ENCODE data around the gene TXNDC5.
"Not testable (repeated sequence)": the region's sequence is repeated elsewhere in the genome, so short reads cannot be mapped to it uniquely, and the experiment has no call there.

TXNDC5 gene

DNA sequence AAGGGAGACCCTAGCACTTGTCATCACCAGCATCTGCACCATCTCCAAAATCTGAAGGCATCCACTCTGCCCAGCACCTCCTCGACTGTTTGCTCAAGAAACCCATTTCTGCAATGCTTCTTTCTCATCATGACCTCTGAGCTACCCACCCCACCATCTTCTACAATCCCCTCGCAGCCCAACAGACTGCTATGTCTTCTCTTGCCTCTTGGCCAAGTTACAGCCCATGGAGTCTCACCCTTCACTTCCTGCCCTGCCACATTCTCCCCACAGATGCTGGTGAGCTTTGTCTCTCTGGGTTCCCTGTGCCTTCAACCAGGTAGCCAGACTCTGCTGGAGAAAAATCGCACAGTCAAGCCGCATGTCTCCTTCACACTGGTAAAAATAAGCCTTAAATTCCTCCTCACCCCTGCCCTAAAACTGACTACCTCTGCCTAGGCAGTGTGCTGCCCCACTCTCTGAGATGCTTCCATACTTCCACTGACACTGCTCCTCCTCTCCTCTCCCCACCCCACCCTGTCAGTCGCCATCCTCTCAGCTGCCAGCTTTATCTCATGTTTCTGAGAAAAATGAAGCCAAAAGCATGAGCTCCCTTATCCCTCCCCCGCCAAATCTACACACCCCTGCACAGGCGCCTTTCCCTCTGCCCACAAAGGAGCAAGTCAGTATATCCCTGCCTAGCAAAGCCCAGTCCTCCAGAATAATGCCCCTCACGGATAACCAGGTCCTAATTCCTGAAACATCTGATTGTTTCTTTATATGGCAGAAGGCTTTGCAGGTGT is 2.3 kb upstream of the TXNDC5 start:
- no peak for DNase-seq

DNA sequence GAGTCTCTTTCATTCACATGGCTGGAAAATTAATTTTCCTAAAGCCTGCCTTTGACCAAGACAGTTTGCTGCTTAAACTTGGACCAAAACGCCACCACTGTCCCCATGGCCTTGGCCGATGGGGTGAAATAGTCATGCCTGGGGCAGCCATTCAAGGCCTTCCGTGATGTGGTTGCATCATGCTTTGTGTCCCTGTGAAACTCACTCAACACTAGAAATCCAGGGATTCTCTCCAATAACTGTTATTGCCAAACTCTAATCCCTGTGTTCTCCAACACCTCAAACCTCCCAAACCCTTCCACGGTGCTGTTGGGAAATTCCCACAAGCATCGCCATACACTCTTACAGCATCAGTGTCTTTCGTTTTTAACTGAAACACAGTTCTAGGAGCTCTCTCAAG is 1.4 kb upstream of the TXNDC5 start:
- DNase-seq, result no peak

DNA sequence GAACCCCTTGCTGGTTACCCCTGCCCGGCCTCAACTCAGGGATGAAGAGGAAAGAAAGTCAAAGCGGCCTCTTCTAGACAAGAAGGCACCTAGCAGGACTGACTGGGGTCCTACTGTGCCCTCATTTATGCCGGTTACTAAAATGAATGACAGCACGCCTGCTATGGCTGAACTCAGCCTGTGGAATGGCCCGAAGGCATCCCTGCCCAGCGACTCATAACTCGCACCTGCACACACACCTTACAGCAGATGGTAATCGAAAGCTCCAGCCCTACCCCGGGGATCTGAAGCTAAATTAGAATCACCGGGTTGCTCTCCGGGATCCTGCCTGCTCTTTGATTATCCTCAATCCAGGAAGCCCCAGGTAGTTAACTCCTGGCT is 747 bp upstream of the TXNDC5 start:
- DNase-seq, result peak; percentile 52

DNA sequence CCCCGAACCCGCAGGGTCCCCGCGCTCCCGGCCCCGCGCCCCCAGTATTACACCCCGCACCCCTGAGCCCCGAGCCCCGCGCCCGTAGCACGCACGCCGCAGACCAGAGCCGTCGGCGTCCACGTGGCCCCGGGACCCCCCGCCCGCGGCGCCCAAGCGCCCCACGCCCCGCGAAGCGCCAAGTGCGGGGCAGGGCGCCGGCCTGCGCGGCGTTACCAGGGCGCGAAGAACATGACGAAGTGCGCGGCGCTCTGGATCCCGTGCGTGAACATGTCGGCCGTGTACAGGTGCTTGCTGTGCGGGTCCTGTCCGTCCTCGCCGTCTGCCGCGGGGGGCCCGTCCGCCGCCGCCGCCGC is 312 bp downstream of the TXNDC5 start:
- no peak for DNase-seq

DNA sequence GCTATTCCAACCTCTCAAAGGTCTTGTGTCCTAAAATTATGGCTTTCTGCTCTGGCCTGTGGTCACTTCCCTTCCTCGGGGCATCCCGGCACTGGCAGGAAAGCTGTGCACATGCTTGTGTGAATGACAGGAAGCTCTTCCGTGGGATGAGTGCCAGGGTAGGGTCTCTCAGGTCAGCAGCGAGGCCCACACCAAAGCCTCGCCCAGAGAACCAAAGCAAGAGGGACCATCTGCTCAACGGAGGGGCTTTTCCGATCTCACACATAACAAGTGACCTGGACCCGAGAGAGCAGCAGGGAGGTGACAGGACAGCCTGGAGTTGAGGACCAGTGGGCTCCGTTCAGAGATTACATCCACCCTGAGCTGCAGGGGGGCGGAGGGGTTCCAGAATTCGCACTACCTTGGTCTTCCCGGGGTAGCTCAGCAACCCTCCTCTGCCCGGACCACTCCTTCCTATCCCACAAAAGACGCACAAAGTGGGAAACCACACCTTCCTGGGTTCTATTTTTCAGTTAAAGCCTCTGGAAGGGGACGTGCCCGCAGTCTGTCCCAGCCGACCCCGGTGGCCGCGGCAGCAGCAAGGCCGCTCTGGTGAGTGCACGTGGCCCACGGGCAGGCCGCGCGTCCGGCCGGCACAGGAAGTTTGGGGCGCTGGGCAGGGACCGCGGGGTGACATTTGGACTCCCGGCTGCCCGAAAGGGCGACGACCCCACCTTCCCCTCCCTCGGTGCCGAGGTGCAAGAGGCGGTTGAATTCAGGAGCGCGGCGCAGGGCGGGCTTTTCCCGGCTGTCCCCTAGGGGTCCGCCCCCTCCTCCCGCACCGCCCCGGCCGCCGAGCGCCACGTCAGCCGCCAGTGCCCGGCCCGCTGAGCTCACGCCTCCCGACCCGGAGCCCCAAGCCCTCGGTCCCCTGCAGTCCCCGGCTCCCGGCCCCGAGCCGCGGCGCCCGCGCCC is 988 bp downstream of the TXNDC5 start:
- peak; percentile 31 for DNase-seq

DNA sequence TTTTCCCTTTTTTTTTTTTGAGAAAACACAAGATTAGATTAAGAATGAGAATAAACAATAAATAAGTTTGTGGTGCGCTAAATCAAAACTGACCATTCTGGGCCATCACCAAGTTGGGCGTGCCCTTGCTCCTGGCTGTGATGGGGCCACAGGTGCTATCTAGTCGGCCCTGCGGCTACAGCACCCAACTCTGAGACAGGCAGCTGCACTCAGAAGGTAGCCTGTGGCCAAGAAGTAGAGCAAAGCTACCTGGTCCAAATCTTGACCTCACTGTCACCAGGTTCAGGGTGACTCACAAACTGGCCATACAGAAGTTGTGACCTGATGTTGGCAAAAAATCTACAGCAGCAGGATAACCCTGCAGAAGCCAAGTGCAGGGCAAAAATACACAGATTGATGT is 3.4 kb downstream of the TXNDC5 start:
- no peak for DNase-seq

DNA sequence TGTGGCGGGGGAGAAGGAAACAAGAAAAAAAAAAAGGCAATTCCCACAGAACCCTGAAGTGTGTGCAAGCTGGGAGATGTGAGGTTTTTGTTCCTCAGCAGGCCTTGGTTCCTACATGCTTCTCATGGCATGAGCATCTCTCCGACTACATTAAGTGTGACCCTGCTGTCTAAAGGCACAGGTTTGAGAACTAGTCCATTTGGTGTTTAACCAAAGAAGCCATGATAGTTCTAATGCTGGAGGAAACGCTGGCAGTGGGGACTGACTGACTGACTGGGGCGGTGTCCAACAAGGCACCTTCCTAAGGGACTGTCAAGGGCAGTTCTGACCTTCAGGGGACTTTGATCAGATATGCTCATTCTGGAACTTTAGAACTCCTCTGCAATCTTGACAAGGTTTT is 3.8 kb downstream of the TXNDC5 start:
- no peak for DNase-seq

DNA sequence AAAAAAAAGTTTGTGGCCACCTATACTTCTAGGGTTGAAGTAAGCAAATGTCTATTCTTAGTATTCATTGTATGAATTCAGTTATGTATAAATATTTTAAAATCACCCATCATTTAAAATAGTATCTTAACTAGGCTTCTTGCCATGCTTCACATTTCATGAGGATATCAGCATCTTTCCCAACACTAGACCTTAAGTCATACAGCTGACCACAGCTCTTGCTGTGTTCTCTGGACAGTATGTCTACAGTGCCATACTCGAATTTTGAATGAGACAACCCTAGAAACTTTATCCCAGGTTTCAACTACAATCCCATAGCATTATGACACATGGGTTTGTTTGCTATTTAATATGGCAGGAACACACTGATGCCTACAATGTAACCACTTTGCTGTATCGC is 5.2 kb downstream of the TXNDC5 start:
- no peak for DNase-seq

DNA sequence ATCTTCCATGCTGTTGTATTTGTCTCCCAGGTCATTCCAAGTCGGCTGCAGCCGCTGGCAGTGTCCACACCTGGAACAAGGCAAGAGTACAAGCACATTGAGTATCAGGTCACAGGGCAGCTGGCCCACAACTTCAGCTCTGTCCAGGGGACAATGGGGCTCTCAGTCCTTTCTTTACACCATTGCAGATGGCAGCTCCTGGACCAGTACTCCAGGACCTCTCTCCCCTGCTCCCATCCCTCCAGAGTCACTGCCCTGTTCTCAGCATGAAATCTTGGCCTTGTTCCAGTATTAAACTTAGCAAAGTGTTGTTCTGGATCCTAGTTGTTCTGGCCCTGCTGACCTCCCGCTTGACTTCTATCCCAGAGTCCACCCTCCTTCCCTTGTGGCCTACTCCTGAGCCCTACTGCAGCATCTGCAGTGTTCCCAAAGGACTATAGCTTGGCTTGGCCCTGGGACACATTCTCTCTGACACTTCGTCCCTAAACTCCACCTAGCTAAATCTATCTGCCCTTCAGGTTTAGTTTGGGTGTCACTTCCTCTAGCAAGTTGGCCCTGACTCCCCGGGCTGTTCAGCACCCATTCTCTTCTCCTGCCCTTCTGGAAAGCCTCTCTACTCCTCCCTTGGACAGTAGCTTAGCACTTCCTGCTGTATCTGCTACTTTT is 5.8 kb downstream of the TXNDC5 start:
- DNase-seq, result no peak

DNA sequence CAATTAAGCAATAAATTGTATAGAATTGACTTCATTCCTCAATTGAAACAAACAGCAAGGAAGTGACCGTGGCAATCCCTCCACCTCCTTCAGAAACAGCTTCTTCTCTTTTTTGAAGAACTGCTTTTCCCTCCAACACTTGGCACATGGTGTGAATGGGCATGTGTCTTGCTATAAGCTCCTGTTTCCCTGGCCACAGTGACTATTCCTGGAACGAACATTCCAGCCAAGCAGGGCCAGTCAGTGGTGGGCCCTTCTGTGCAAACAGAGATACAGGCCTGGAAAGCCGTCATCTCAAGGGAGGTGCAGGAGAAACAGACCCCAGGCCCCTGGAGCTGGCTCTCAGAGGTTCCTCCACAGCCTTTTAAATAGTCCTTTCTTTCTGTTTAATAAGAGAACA is 6.9 kb downstream of the TXNDC5 start:
- no peak for DNase-seq

DNA sequence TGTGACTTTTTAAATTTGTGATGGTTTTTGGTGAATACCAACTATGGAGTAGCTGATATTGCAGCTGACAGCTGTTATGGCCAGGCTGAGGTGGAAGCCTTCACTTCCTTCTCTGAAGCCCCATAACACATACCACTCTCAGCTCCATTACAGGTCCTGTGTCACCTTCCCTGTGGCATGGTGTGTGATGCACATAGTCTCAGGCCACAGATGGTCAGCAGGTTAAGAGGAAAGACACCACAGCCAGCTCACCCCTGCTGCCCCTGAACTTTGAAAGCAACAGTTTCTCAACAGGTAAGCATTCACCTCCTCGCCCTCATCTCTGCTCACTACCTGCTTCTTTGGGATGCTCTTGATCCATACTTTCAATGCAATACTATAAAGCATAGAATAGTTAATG is 7.7 kb downstream of the TXNDC5 start:
- DNase-seq, result no peak

DNA sequence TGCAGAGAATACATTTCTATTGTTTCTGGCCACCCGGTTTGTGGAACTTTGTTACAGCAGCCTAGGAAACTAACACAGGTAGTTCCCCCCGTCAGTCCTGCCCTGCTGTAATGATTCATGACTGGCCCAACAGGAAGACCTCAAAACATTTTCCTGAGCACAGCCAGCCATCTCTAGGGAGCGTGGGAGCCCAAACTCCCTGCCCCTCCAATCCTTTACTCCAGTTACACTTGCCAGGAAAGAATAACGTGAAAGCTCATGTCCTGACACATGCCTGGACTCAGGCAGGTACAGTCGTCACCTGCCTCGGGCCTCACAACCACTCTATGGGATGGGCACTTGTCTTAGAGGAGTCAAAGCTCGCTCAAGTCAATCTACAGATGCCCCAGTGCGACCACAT is 8.4 kb downstream of the TXNDC5 start:
- no peak for DNase-seq

DNA sequence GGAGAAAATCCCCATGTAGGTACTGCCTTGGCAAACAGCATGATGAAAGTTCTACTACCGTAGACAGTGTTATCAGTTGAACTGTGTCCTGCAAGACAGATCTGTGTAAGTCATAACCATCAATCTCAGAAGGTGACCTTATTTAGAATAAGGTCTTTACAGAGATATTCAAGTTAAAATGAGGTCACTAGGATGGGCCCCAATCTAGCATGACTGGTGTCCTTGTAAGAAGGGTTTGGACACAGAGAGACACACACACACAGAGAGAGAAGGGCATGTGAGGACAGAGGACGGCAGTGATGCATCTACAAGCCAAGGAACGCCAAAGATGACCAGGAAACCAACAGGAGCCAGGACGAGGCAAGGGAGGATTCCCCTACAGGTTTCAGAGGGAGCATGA is 8.8 kb downstream of the TXNDC5 start:
- no peak for DNase-seq

DNA sequence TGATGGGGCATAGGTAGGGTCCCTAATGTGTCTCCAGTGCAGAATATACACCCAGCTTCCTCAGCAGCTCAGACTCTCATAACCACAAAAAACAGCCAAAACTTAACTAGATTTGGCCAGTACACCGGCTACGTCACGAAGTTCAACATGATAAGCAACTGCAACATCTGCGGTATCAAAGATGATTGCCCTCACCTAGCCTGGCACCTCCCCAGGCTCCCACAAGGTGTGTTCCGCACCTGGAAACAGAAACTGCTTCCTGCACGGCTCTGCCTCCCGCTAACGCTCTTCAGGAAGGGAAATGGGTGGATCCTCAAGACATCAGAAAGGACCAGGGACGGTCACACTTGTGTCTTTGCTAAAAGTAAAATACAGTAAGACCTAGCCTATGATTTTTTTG is 9.5 kb downstream of the TXNDC5 start:
- DNase-seq, result no peak

DNA sequence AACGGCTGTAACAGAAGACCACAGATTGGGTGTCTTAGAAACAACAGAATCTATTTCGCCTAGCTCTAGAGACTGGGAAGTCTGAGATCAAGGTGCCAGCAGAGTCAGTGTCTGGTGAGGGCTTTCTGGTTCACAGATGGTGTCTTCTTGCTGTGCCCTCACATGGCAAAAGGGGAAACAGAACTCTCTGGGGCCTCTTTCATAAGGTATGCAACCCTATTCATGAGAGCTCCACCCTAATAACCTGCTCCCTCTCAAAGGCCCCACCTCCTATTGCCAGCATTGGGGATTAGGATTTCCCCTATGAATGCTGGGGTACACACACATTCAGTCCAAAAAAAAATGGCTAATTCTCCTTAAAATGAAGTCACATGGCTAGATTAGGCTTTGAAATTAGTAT is 10.0 kb downstream of the TXNDC5 start:
- DNase-seq, result no peak

DNA sequence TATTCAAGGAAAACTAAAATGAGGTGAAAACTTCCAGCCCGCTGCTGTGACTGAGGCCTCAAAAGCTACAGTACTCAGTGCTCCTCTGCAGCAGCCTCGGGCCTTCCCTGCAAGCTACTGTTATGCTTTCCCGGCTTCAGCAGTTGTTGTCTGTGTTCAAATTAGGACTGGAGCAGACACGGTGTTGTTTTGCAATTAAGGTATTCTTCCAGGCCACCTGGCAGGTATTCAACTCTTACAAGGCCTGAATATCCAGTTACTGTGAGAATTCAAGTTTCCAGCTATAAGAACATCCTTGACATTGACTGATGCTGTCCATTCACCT is 10.7 kb downstream of the TXNDC5 start:
- no peak for DNase-seq

DNA sequence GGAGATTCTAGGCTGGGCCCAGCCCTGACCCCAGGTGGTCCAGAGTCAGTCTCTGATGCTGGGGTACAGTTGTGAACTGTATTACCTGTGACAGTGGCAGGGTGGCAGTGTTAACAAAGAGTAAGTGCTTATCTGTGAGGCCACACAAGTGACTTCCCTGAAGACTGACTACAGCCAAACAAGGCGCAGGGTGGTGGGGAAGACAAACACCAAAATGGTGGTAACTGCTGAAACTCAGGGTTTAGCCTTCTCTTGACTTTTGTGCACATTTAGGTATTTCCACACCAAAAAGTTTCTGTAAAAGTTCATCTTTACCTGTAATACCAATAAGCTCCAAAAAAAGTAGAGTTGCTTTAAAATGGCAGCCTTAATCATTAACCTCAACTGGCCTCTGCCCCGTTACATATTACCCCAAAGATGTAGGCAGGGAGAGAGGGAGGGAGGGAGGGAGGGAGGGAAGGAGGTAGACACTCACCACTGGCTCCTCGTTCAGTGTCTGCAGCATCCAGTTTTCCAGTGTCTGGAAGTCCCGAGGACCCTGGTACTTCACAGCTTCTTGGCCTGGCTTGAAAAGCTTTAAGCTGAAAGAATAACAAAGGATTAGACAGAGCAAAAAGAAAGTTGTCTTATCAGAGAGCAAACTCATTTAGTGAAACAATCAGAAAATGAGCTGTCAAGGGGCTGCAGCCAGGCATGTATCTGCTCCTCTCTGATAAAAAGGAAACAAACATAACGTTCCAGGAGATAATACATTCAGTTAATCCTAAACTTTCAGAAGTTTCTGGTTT is 11.3 kb downstream of the TXNDC5 start:
- DNase-seq, result no peak

DNA sequence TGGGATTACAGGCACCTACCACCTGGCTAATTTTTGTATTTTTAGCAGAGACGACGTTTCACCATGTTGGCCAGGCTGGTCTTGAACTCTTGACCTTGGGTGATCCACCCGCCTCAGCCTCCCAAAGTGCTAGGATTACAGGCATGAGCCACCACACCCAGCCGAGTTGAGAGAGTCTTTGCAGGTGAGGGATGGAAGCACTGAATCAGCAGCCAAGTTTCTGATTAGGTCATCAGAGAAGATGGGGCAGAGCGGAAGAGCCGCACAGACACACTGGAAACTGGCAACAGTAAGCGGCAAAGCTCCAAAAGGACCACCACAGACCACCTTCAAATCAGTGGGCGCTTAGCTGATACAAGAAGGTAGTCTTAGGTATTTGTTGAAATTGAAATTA is 12.4 kb downstream of the TXNDC5 start:
- DNase-seq, result not testable (repeated sequence)

DNA sequence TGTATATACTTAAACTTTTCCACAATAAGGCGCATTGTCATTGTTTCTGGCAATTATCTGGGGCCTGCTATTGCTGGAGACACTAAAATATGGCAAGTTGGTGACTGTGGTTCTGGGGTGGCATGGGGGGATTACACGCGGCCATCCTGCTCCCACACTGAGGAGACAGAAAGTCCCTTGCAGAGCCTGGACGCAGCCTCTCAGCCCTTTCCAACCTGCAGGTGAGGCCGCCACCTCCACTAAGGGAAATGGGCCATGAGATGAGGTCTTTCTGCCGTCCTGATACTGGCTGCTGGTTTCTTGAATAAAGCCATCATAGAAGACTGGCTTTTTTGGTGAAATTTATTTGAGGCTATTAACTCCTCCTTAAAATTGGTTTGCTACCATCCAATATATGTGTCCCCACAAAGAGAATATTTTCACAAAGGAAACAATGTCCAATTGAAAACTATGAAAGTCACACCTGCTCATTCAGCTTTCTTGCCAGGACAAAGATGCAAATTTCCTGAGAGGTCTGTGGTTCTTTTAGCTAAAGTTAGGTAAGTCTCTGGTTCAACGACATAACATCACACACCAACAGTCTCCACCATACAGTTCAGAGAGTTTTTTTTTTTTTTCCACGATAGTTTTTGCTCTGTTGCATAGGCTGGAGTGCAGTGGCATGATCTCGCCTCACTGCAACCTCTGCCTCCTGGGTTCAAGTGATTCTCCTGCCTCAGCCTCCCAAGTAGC is 13.0 kb downstream of the TXNDC5 start:
- no peak for DNase-seq

DNA sequence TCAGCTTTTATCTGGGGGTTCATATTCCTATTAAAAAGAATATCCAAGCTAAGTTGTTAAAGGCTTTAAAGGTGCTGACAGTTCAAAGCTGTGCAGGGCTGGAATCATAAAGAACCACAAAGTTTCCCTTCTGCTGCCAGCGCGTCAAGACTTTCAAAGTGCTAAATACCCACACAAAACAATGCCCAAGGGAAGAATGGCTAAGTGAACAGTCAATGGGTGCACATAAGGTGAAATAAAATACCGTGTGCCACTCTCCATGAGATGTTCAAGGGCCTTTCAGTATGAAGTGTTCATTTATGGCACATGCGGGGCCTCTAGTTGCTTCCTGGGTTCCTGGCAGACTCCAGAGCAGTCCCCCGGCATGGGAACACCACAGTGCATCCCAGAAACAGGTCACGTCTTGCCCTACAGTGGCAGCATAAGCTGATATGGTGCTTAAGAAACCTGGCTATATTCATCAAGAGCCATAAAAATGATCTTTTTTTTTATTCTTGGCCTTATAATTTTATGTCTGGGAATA is 14.1 kb downstream of the TXNDC5 start:
- no peak for DNase-seq

DNA sequence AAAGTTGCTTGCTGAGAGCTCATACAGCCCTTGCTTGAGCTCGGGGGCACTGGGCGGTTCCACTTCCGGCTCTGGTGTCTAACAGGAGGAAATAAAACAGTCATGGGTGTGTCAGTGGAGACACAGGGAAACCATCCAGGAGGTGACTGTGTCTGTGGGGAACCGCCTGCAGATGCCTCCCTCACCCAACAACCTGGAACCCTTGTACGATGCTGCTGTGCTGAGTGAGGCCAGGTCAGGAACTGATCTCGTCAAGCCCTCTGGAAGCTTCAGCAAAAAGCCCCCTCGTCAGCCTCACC is 15.5 kb downstream of the TXNDC5 start:
- DNase-seq, result no peak

Data from NCI-H526 treated with DMSO at 0.1 percent for 48 hours (cell line).